Bone marrow (tissue), 2 donors: Measurements from ENCODE around the gene CAMSAP1.

Source experiments
- DNase-seq, 2 donors: peaks; one replicate each; lab custom pipeline; 2025; lab: John Stamatoyannopoulos, UW

The CAMSAP1 gene

DNA sequence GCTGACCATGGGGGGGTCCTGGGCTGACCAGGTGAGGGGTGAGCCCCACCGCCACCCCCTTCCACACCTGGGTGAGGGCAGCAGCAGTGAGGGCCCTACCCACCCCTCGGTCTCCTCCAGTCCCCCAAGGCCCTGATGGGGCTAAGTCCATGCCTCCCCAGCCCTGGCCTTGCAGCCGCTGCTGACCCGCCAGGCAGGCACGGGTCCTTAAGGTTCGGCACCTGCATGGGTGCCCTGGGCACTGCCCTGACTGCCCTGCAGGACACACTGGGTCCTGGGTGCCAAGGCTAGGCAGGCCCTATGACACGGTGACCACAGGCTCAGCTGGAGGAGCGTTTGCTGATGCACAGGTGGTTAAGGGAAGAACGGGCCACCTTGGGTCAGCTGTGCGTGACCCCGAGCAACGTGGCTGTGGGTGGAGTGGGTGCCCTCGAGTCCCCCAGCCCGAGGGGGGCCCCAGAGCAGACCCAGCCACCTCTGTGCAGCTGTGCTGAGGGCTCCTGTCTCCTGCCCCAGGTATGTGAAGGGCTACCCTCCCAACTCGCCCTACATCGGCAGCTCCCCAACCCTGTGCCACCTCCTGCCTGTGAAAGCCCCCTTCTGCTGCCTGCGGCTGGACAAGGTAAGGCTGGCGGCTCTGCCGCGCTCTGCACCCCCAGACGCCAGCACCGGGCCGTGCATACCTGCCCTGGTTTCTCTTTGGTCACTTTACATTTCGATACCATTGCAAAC, 132.4 kb downstream of the CAMSAP1 start:
- no peak for DNase-seq

DNA sequence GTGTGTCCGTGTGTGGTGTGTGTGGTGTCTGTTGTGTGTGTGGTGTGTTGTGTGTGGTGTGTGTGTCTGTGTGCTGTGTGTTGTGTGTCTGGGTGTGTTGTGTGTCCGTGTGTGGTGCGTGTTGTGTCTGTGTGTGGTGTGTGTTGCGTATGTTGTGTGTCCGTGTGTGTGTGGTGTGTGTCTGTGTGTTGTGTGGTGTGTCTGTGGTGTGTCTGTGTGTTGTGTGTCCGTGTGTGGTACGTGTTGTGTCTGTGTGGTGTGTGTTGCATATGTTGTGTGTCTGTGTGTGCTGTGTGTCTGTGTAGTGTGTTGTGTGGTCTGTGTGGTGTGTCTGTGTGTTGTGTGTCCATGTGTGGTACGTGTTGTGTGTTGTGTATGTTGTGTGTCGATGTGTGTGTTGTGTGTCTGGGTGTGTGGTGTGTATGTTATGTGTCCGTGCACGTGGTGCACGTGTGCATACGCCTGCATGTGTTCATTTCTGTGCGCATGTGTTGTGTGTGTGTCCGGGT, 133.1 kb downstream of the CAMSAP1 start:
- DNase-seq, result no peak

GRCh38 chr9:135773530-135774238, 133.7 kb downstream of the CAMSAP1 start:
- no peak for DNase-seq

DNA sequence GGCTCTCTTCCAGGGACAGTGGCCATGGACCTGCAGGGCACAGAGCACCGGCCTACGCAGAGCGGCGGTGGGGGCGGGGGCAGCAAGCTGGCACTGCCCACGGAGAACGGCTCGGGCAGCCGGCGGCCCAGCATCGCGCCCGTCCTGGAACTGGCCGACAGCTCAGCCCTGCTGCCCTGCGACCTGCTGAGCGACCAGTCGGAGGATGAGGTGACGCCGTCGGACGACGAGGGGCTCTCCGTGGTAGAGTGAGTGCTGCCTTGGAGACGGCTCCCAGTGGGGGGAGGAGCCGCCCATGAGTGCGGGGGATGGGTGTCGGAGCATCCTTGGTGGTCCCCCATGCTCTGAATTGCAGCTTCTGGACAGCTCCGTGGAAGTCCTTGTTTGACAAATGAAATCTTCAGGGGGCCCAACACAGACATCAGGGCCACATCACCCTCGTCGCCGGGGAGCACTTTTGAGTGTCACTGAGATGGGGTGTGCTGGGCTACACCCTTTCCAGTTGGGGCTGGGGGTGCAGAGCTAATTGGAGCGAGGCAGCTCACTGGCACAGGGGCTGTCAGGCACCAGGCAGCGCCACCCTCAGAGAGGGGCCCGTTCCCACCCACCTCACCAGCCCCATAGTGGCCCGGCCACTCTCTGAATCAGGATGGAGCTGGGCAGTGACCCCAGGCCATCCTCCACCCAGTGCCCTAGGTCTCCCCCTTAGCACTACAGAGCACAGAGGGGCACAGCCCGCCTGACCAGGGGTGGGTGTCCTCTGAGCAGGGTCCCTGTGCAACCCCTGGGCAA, 134.4 kb downstream of the CAMSAP1 start:
- DNase-seq, result no peak

DNA sequence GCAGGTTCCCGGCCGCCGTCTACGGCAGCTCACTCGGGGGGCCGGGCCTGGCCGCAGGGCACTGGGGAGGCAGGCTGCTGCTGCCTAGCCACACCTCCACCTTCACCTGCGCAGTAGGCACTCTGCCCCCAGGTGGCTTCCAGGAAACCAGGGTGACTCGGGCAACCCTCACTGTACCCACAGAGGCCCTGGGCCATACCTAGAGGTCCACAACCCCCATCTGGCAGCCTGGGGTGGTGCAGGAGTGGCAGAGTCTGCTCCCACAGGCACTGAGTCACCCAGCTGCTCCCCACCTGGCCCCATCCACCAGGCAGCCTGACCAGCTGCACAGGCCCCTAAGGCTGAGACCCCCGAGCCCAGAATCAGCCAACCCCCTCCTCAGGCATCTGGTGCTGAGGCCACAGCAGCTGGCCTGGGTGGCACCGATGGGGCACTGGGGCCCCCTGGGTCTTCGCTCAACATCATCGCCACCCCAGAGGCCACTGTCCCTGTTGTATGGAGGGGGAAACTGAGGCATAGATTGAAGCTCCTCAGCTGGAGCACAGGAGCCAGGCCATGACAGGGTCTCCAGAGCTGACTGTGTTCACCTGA, 135.2 kb downstream of the CAMSAP1 start:
- DNase-seq, result no peak

DNA sequence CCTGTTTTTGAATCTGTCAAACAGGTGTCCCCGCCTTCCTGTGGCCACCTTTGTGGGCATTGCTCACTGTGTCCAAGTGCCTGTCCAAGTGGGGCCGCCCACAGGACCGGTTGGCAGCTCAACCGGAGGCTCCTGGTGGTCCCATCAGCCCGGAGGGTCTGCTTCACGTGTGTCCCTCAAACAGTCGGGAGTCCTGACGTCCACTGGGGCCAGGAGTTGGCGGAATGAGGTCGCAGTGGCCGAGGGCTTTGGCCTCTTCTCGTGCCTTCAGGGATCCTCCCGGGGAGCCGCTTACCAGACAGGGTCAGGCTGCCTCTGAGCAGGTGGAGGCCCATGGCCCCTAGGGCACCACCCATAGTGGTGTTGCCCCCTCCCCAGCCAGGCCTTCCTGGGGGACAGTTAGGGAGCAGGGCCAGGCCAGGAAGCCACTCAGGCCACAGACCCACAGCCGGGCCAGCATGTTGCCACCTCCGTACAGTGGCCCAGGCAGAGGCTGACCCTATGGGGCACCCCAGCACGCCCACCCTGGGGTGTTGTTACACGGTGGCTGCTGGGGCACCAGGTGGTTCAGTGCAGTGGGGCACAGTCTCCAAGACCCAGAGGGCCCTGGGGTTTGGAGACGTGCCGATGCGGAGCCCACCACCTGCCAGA, 135.8 kb downstream of the CAMSAP1 start:
- no peak for DNase-seq

DNA sequence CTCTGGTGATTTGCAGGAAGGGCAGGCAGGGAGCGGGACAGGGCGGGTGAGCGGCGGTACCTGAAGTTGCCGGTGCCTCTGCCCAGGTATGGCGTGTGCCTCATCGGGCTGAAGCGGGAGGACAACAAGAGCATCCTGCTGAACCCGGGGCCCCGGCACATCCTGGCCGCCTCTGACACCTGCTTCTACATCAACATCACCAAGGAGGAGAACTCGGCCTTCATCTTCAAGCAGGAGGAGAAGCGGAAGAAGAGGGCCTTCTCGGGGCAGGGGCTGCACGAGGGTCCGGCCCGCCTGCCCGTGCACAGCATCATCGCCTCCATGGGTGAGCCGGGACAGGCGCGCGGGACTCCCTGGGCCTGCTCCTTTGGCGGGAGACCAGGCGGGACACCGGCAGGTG, 136.6 kb downstream of the CAMSAP1 start:
- DNase-seq, result no peak

- DNase-seq, result no peak
Measured at GRCh38 chr9:135770203-135770535, 137.2 kb downstream of the CAMSAP1 start.

GRCh38 chr9:135769489-135770202, 137.7 kb downstream of the CAMSAP1 start:
- DNase-seq, result no peak

- DNase-seq, result no peak
Measured at GRCh38 chr9:135768516-135769218, 138.7 kb downstream of the CAMSAP1 start.

- DNase-seq, result no peak
Measured at GRCh38 chr9:135766707-135767106, 140.6 kb downstream of the CAMSAP1 start.

DNA sequence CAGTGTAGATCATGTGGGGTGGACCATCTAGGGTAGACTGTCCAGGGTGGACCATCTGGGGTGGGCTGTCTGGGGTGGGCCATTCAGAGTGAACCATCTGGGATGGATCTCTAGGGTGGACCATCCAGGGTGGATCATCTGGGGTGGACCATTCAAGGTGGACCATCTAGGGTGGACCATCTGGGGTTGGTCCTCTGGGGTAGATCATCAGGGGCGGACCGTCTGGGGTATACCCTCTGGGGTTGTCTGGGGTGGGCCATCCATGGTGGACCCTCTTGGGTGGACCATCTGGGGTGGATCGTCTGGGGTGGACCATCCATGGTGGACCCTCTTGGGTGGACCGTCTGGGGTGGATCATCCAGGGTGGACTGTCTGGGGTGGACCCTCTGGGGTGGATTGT, 141.1 kb downstream of the CAMSAP1 start:
- no peak for DNase-seq

DNA sequence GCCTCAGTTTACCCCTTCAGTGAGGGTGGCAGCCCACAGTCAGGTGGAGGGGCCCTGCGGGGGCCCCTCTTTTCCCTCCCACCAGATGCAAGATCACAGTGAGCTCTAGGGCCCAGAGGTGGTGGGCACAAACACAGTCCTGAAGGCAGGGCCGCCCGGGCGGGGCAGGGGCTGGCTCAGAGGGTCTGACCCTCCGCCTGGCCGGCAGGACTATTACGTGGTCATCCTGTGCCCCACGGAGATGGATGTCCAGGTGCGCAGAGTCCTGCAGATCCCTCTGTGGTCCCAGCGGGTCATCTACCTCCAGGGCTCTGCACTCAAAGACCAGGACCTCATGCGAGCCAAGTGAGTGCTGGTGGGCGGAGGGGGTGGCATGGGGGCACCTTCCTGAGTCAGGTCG, 141.9 kb downstream of the CAMSAP1 start:
- DNase-seq, result no peak

- no peak for DNase-seq
Measured at GRCh38 chr9:135764731-135765130, 142.6 kb downstream of the CAMSAP1 start.

DNA sequence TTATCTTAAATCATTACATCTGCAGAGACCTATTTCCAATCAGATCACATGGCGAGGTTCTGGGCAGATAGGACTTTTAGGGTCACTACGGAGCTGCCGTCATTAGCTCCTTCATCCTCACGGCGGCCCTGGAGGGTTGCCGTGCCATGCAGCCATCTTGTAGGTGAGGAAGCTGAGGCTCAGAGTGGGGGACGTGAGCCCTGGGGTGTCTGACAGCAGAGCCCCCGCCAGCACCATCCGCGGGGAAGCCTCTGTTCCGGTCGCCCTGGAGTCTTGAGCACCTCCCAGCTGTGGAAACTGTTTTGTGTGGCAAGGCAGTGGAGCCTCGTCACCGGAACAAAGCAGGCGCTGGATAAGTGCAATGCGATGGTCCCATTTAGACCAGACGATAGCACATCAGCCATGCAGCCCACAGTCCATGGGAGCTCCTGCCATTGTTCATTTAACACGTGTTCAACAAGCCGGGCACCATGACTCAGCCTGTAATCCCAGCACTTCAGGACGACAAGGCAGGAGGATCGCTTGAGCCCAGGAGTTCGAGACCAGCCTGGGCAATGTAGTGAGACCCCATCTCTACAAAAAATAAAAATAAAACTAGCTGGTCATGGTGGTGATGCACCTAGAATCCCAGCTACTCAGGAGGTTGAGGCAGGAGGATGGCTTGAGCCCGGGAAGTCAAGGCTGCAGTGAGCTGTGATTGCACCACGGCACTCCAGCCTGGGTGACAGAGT, 143.5 kb downstream of the CAMSAP1 start:
- DNase-seq, result no peak

GRCh38 chr9:135762921-135763320, 144.4 kb downstream of the CAMSAP1 start:
- DNase-seq, result no peak

DNA sequence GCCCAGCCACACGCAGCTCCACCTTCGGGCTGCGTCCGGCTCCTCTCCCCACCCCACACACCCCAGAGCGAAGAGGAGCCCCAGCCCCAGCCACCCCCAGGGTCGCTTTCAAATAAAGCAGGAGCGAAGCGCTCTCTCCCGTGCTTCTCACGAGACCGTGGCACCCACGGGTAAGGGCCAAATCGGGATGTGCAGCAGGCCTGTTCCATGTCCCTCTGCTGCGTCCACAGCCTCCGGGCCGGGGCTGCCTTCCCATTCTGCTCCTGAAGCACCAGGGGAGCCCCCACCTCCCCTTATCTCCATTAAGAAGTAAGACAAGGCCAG, 145.5 kb downstream of the CAMSAP1 start:
- no peak for DNase-seq

GRCh38 chr9:135761150-135761844, 146.0 kb downstream of the CAMSAP1 start:
- no peak for DNase-seq

DNA sequence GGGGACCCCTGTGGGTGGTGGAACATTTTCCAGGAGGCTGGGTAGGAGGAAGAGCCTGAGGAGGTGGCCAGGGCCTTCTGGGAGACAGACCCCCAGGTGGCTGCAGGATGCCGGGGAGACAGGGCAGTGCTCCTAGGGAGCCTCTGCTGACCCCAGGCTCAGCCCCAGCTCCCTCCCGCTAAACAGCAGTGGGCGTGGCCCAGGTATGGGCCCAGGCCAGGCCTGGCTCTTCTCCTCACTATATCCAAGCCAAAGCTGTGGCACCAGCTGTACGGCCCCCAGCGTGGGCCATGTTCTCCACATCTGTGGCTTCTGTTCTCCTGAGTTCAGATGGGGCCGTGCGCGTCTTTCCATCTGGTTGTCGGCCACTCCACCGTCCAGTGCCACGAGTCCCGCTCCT, 146.9 kb downstream of the CAMSAP1 start:
- no peak for DNase-seq
